GM19455 (cell line): ENCODE measurements around the gene DSG3.
"Not testable (repeated sequence)": the region's sequence is repeated elsewhere in the genome, so short reads cannot be mapped to it uniquely, and the experiment has no call there.

Experiments used
- ATAC-seq: cut with Tn5 transposase; IDR thresholded peaks from one replicate; pipeline ENCODE4 v1.9.1; 2021; ENCODE audit not compliant: unreplicated experiment

DSG3 gene

GRCh38 chr18:31491586-31491985 is 44.0 kb downstream of the DSG3 start:
- no peak for ATAC-seq

- ATAC-seq, result no peak
These were observed 45.1 kb downstream of the DSG3 start for GRCh38 chr18:31492671-31493070.

DNA sequence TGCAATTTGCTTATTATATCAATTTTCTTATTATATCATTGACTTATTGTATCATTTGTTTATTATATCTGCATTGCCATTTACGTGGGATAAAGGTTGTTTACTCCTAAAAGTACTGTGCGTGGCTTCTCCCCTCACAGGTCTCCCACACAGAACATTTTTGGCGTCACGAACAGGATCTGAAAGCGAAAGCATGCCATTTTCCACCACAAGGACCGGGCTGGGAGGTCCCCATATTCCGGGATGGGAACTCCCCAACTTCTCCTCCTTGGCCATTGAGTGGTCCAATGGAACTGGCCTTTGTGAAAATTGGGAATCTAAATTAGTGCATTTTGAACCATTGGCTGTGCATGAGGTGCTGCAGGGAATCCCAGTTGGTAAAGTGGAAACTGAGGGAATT is 45.6 kb downstream of the DSG3 start:
- ATAC-seq, result no peak

DNA sequence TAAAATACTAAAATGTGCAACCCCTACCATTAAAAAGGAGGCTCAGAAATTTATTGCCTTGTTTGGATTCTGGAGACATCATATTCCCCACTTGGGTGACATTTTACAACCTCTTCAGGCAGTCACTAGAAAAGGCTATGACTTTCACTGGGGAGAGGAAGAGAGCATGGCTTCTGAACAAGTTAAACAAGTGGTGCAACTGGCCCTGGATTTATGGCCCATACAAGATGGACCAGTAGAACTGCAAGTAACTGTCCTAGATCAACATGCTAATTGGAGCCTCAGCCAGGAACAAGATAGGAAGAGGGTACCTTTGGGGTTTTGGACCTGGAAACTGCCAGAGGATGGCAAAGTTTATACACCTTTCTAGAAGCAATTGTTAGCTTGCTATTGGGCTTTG is 46.4 kb downstream of the DSG3 start:
- ATAC-seq, result no peak

- ATAC-seq, result not testable (repeated sequence)
These were observed 47.2 kb downstream of the DSG3 start for GRCh38 chr18:31494705-31495244.

DNA sequence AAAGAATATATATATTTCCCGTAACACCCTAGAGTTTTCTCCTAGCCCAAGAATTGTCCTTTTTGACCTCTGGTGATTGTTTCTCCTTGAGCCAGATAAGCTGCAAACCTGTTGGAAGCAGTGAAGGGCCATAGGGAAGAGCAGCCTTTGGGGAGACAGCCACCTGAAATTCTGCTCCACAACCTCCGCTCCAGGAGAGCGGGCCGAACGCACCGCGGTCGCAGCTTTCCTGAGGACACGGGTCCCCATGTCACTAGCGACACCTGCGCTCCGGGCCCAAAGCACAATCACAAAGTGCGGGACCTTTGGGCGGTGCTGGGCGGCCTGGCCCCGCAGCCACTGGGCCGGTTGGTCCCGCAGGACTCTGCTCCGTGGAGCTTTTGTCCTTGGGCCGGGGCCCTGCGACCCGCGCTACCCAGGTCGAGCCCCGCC is 49.9 kb downstream of the DSG3 start:
- no peak for ATAC-seq

DNA sequence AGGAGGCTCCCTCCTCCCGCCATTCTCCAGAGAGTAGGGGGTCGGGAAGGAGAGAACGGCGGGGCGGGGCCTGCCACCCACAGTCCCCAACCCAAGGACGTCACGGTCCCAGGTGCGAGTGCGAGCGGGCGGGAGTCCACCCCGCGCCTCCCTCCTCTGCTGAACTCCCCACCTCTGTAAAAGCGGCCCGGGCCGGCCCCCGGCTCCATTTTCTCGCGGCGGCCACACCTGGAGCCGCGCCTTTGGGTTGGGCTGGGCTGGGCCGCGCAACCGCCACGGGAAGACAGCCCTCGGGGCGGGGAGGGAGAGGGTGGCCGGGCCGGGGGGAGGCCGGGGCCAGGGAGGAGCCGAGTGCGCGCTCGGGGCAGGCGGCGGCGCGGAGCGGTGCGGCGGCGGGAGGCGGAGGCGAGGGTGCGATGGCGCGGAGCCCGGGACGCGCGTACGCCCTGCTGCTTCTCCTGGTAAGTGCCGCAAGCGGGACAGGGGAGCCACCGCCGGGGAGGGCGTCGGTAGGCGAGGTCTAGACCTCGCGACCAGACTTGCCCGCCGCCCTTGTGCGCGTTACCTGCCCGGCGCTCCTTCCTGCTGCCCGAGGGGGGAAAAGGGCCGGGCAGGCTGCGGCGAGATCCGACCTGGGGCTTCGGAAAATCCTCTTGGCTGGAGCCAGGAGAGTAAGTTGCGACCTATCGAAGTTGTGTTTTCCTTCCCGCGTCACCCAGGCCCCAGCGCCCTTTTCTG is 50.5 kb downstream of the DSG3 start, which contains the start of gene DSG2:
TSS of gene DSG2 (plus strand) at position 342 of the 738 bp plus-strand sequence. CDS start at position 417, 75 bp downstream.
- ATAC-seq, result peak; percentile 52

DNA sequence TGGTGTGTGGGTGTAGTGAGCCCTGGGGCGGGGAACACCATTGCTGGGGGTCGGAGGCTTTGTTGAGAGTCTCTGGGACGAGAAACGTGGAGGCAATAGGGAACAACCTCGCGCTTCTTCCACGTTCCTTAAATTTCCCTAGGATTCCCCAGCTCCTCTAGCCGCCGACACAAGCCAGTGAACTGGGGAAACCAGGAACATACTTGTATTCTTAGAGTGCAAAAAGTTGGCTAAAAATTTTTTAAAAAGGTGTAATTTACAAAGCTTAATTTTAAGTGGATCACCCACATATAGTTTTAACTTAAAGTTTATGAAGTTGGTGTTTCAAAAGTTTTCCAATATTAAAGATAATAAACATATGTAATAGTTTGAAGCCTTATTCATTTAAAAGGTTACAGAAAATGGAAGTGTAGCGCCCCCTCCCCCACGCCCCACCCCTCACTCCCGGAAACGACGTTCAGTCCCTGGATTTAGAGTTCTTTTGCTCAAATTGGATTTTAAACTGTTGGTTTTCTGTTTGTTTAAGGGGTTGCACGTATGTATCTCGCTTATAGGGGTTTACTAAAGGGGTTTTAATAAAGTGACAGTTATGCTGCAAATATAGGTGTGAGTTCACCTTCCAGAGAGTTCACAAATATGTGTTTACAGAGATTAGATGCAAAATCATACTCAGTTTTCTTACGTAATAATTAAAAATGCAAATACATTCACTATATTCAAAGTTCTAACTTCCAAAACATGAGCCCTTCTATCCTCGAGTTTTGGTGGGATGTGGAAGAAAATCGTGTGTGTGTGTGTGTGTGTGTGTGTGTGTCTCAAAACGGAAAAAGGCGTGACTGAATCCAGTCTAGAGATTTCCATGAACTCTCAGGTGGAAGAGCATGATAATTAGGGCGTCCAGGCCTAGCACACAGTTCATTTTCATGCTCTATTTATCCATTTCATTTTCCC is 51.3 kb downstream of the DSG3 start:
- no peak for ATAC-seq

DNA sequence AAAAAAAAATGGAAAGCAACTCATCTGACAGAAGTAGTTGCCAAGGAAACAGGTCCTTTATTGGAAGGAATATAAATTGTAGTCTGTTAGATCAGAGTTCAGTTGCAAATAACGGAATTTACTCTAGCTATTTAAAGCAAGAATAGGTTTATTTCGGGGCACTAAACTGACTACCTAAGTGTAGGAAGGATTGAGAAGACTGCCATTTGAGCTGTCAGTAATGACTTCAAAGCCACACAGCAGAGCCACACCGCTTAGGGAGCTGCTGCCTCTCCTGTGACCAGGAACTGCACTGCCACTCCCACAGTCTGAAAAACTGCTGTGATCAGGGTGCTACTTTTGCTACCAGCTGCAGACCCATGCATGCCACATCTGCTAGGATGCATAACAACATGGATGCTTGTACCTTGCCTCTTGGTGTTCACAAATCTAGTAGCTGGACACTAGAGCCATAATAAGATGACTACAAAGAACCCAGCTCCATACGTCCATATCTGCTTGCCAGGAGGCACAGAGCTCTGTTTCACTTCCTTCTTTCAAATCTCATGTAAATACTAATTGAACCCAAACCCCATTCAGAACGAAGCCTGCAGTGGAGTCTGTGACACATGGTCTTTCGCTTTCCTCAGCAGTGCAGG is 52.6 kb downstream of the DSG3 start:
- ATAC-seq, result peak; percentile 78

GRCh38 chr18:31503011-31503410 is 55.5 kb downstream of the DSG3 start:
- no peak for ATAC-seq

DNA sequence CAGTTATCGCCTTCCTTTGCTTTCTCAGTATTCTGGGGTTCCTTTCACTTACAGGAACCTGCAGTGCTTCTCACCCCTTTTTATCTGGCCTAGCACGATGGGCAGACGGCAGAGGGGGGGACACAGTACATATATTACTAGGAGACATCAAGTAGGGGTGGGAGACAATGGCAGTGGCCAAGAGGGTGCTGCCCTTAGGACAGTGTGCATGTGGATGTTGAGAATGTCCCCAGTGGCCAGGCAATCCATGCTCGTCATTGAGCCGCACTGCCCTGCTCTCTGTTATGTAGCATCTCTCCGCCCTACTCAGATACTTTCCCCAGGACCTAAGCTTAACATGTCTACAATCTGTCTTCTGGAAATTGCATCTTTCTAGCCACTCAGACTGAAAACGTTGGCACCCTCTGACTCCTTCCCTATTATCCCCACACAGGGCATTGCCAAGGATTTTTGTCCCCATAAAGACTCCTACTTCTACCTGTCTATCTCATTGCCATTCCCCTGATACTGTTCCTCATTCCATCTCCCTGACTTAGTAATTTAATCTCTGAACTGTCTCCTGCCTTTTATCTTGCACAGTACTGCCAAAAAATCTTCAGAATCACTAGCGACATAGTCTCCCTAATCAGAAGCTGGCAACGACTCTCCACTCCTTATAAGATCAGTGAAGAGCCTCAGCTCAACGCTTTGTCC is 57.1 kb downstream of the DSG3 start:
- no peak for ATAC-seq

DNA sequence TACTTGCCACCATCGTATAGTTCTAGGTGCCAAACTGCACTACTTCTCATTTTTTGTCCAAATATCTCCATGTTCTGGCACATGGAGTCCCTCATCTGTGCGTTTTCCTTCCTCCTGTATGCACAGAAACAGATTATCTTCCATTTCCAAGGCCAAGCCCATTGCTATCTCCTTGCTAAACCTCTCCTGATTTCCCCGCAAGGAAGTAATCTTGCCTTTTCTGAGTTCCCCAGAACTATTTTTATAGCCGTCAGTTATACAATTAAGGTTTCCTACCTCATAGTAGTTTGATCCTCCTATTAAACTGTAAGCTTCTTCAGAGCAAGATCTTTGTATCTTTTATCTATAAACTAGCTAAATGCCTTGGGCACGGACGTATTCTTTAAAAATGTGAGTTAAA is 57.6 kb downstream of the DSG3 start:
- no peak for ATAC-seq

DNA sequence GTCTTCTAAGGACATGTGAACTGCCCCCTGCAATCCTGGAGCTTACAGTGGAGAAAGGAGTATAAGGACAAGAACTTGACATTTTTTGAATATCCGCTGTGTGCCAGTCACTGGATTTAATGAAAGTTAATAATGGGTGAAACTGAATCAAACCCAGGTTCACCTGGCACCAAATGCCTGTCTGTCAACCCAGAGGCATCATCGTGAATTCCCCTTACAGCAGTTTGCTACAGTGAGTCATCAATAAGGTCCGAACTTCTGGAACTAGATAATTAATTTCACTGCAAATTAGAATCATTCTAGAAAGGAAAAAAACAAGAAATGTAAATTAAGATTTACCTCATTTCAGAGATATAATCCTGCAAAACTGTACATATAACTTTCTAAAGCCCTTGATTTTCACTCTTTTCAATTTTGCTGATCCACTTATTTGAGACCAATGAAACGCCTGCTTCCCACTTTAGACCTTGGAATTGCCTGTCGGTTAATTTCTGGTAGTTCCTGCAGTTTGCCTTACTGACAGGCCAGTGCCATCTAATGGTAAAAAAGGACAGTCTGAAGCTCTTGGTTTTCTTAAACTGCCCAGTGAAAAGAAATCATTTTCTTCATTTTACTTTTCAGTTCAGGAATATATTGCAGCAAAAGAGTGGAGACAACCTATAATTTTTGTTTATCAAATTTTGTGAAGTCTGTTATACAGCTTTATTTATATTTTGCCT is 58.6 kb downstream of the DSG3 start:
- ATAC-seq, result no peak

- not testable (repeated sequence) for ATAC-seq
These were observed 59.6 kb downstream of the DSG3 start for GRCh38 chr18:31507124-31507523.

DNA sequence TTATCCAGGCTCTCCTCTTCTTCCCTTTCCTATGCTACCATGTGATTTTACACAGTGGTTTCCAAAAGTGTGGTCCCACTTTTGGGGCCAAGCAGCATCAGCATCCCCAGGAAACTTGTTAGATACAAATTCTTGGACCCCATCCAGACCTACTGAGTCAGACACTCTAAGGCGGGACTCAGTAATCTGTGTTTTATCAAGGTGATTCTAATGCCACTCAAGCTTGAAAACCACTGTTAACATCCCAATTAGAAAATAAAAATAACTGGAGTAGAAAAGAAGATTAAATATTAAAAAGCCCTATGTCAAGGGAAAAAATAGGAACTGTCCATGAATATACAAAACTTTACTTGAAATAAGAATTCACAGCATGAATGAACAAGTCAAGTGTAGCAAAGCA is 61.2 kb downstream of the DSG3 start:
- no peak for ATAC-seq

DNA sequence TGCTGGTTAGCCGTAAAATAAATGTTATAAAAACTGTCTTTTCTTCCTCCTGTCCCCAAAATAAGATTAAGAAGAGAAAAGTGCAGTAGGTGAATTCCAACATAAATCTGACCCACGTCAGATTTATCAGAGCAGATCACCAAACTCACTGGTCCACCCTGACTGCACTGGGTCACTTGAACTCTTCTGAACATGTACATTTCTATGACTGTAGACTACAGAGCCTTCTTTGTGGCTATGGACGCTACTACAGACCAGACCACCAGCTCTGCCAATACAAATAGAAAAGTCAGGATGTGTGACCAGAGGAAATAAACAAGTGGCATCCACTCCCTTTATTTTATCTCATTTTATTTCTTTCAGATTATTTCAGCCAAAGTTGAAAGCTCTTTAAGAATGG is 62.0 kb downstream of the DSG3 start:
- no peak for ATAC-seq

GRCh38 chr18:31510319-31510718 is 62.8 kb downstream of the DSG3 start:
- no peak for ATAC-seq

DNA sequence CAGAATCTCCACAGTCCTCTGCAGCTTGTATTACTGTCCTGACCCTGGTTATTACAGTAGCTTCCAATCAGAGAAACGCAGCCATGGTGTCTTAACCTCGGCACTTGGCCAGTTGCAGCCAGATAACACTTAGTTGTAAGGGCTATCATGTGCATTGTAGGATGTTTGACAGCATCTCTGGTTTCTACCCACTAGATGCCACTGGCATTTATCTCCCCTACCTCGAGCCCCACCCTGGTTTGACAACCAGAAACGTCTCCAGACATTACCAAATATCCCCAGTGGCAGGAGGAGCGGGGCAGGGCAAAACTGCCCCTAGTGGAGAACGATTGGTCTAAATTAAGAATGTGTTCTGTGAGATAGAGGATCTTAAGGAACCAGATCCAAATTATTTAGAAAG is 63.6 kb downstream of the DSG3 start:
- ATAC-seq, result no peak

GRCh38 chr18:31512203-31512764 is 64.7 kb downstream of the DSG3 start:
- no peak for ATAC-seq
